ENCODE results near the gene THOC5.

DNA sequence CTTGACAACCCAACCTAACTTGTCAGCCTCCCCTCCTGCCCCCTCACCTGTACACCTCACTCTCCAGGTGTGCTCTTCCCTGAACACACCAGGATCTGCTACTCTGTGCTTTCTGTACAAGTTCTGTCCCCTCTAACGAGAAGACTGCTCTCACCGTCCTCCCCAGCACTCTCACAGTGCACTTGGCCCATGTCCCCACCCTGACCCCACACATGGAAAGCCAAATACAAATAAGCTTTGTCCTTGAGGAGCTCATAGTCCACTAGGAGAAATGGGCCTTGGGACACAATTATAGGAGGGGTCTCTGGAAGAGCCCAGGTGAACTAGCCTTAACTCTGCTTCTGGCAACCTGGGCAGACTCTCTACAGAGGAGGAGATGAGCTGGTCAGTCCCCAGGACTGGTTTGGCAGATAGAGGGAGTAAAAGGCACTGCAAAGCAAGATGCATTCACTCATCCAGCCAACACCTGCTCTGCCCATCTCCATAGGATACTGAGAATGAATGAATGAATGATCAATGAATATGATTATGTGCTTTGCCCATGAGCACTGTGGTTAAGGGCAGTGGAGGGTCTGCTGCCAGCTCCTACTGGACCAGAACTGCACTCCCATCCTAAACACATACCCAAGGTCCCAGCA is 17.5 kb upstream of the THOC5 start:
- TF ChIP-seq, protein P1, sequence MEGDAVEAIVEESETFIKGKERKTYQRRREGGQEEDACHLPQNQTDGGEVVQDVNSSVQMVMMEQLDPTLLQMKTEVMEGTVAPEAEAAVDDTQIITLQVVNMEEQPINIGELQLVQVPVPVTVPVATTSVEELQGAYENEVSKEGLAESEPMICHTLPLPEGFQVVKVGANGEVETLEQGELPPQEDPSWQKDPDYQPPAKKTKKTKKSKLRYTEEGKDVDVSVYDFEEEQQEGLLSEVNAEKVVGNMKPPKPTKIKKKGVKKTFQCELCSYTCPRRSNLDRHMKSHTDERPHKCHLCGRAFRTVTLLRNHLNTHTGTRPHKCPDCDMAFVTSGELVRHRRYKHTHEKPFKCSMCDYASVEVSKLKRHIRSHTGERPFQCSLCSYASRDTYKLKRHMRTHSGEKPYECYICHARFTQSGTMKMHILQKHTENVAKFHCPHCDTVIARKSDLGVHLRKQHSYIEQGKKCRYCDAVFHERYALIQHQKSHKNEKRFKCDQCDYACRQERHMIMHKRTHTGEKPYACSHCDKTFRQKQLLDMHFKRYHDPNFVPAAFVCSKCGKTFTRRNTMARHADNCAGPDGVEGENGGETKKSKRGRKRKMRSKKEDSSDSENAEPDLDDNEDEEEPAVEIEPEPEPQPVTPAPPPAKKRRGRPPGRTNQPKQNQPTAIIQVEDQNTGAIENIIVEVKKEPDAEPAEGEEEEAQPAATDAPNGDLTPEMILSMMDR (IDR thresholded peaks at IDR 0.05; ENCODE audit: poor library complexity, severe bottlenecking) = no peak
- TF ChIP-seq SMC3 (conservative IDR thresholded peaks at IDR 0.05; ENCODE audit: poor library complexity) (no peak), EZH2 (IDR thresholded peaks at IDR 0.05; ENCODE audit: borderline replicate concordance, insufficient read depth, low read length, poor library complexity, severe bottlenecking) (no peak), POLR2AphosphoS5 (IDR thresholded peaks at IDR 0.05) (no peak), EP300 (conservative IDR thresholded peaks at IDR 0.05; ENCODE audit: poor library complexity, severe bottlenecking) (no peak), TAF1 (IDR thresholded peaks at IDR 0.05; ENCODE audit: low read depth) (no peak), RAD21 (conservative IDR thresholded peaks at IDR 0.05) (no peak)
